ENCODE measurements around the gene TBCE.
"Not testable (repeated sequence)": the region's sequence is repeated elsewhere in the genome, so short reads cannot be mapped to it uniquely, and the experiment has no call there.

DNA sequence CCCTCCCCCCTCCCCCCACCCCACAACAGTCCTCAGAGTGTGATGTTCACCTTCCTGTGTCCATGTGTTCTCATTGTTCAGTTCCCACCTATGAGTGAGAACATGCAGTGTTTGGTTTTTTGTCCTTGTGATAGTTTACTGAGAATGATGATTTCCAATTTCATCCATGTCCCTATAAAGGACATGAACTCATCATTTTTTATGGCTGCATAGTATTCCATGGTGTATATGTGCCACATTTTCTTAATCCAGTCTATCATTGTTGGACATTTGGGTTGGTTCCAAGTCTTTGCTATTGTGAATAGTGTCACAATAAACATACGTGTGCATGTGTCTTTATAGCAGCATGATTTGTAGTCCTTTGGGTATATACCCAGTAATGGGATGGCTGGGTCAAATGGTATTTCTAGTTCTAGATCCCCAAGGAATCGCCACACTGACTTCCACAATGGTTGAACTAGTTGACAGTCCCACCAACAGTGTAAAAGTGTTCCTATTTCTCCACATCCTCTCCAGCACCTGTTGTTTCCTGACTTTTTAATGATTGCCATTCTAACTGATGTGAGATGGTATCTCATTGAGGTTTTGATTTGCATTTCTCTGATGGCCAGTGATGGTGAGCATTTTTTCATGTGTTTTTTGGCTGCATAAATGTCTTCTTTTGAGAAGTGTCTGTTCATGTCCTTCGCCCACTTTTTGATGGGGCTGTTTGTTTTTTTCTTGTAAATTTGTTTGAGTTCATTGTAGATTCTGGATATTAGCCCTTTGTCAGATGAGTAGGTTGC, 14.9 kb downstream of the TBCE start:
- TF ChIP-seq, protein P1, sequence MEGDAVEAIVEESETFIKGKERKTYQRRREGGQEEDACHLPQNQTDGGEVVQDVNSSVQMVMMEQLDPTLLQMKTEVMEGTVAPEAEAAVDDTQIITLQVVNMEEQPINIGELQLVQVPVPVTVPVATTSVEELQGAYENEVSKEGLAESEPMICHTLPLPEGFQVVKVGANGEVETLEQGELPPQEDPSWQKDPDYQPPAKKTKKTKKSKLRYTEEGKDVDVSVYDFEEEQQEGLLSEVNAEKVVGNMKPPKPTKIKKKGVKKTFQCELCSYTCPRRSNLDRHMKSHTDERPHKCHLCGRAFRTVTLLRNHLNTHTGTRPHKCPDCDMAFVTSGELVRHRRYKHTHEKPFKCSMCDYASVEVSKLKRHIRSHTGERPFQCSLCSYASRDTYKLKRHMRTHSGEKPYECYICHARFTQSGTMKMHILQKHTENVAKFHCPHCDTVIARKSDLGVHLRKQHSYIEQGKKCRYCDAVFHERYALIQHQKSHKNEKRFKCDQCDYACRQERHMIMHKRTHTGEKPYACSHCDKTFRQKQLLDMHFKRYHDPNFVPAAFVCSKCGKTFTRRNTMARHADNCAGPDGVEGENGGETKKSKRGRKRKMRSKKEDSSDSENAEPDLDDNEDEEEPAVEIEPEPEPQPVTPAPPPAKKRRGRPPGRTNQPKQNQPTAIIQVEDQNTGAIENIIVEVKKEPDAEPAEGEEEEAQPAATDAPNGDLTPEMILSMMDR (IDR thresholded peaks at IDR 0.05; ENCODE audit: low read length) = not testable (repeated sequence)
- TF ChIP-seq EZH2 (optimal IDR thresholded peaks at IDR 0.05; ENCODE audit: low read depth, low read length) = not testable (repeated sequence)
